ENCODE data around the gene TRPM3. TPM values are rescaled to one million over a fixed set of nuclear protein-coding genes. Genes with fewer than 3 reads are reported as not detected.

The TRPM3 gene
- total RNA-seq, 3 donors from 2014 or later (not counting 1 experiment from before 2014, with no cell fraction given): not detected

GRCh38 chr9:70865471-70865870 lies 255.9 kb downstream of the TRPM3 start:
- ATAC-seq (no peak), DNase-seq (no peak)
- Mint-ChIP-seq H3K4me3 (no peak overlapping the region), H3K27me3 (ENCODE audit: low read depth in 2 of 2) (peaks cover 2 to 35% of the 10 kb centered on the region in 2 donors), H3K36me3 (peaks cover 5% of the 10 kb centered on the region), H3K4me1 (peaks cover 14 to 17% of the 10 kb centered on the region in 2 donors), H3K27ac (no peak overlapping the region), H3K9me3 (no peaks in the 10 kb centered on the region)
- intact Hi-C loops (cut with micrococcal nuclease): no loop called here
- Histone ChIP-seq H3K27me3 (ENCODE audit: control insufficient read depth, insufficient read depth, low read length) (no peaks in the 10 kb centered on the region), H3K4me1 (ENCODE audit: control insufficient read depth, insufficient read depth, low read length) (no peaks in the 10 kb centered on the region), H3K9me3 (ENCODE audit: control insufficient read depth, insufficient read depth, low read length) (no peaks in the 10 kb centered on the region), H3K27ac (ENCODE audit: low read length) (no peak overlapping the region), H3K36me3 (ENCODE audit: control insufficient read depth, insufficient read depth, low read length) (no peaks in the 10 kb centered on the region), H3K4me3 (ENCODE audit: low read length) (no peak overlapping the region)
- 72% methylated on average over 2 of the region's 2 CpGs for WGBS (ENCODE audit: insufficient coverage)
- TF ChIP-seq, protein P1, sequence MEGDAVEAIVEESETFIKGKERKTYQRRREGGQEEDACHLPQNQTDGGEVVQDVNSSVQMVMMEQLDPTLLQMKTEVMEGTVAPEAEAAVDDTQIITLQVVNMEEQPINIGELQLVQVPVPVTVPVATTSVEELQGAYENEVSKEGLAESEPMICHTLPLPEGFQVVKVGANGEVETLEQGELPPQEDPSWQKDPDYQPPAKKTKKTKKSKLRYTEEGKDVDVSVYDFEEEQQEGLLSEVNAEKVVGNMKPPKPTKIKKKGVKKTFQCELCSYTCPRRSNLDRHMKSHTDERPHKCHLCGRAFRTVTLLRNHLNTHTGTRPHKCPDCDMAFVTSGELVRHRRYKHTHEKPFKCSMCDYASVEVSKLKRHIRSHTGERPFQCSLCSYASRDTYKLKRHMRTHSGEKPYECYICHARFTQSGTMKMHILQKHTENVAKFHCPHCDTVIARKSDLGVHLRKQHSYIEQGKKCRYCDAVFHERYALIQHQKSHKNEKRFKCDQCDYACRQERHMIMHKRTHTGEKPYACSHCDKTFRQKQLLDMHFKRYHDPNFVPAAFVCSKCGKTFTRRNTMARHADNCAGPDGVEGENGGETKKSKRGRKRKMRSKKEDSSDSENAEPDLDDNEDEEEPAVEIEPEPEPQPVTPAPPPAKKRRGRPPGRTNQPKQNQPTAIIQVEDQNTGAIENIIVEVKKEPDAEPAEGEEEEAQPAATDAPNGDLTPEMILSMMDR (IDR thresholded peaks at IDR 0.05): no peak

DNA sequence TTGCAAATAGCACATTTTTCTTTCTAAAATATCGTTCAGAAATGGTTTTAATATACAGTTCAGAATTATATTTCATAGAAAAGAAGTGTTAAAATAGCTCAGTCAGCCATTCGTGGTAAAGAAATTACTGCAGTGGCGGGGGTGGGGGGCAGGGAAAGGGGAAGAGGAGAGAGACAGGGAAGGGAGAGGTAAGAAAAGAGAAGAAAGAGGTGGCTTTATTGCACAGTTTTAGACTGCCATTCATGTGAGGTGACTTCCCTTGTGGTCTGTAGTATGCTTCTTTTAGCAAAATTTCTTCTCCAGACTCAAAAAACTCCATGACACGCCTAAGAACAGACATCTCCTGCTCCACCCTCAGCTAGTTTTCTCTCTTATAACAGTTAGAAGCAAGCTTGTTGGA lies 259.6 kb downstream of the TRPM3 start:
- intact Hi-C loops (cut with micrococcal nuclease): no loop called here

GRCh38 chr9:70861376-70861775 lies 260.0 kb downstream of the TRPM3 start:
- Histone ChIP-seq H3K9me3 (ENCODE audit: control insufficient read depth, insufficient read depth, low read length) (no peaks in the 10 kb centered on the region), H3K27me3 (ENCODE audit: control insufficient read depth, insufficient read depth, low read length) (no peaks in the 10 kb centered on the region), H3K36me3 (ENCODE audit: control insufficient read depth, insufficient read depth, low read length) (no peaks in the 10 kb centered on the region), H3K4me3 (ENCODE audit: low read length) (no peak overlapping the region), H3K4me1 (ENCODE audit: control insufficient read depth, insufficient read depth, low read length) (no peaks in the 10 kb centered on the region), H3K27ac (ENCODE audit: low read length) (no peak overlapping the region)
- Mint-ChIP-seq H3K4me3 (no peak overlapping the region), H3K9me3 (no peaks in the 10 kb centered on the region), H3K27me3 (ENCODE audit: low read depth in 2 of 2) (peaks cover 0 to under 1% of the 10 kb centered on the region in 2 donors), H3K36me3 (no peaks in the 10 kb centered on the region), H3K27ac (peak overlapping the region in 1 of 2 donors; percentile 59), H3K4me1 (peaks cover 29 to 46% of the 10 kb centered on the region in 2 donors)
- 11% methylated on average over 3 of the region's 3 CpGs for WGBS (ENCODE audit: insufficient coverage)
- DNase-seq (no peak), ATAC-seq (peak; percentile 64 to 86 (median 72))
- intact Hi-C loops (cut with micrococcal nuclease): no loop called here
- TF ChIP-seq, protein P1 (IDR thresholded peaks at IDR 0.05): no peak

More for the DNA sequence above, 259.6 kb downstream of the TRPM3 start:
- ATAC-seq (no peak), DNase-seq (no peak)
- Mint-ChIP-seq H3K36me3 (no peaks in the 10 kb centered on the region), H3K27me3 (ENCODE audit: low read depth in 2 of 2) (peaks cover under 1 to 2% of the 10 kb centered on the region in 2 donors), H3K4me3 (no peak overlapping the region), H3K9me3 (no peaks in the 10 kb centered on the region), H3K27ac (peak overlapping the region in 1 of 2 donors; percentile 59), H3K4me1 (peaks cover 27 to 42% of the 10 kb centered on the region in 2 donors)
- Histone ChIP-seq H3K27ac (ENCODE audit: low read length) (no peak overlapping the region), H3K36me3 (ENCODE audit: control insufficient read depth, insufficient read depth, low read length) (no peaks in the 10 kb centered on the region), H3K9me3 (ENCODE audit: control insufficient read depth, insufficient read depth, low read length) (no peaks in the 10 kb centered on the region), H3K27me3 (ENCODE audit: control insufficient read depth, insufficient read depth, low read length) (no peaks in the 10 kb centered on the region), H3K4me3 (ENCODE audit: low read length) (no peak overlapping the region), H3K4me1 (ENCODE audit: control insufficient read depth, insufficient read depth, low read length) (no peaks in the 10 kb centered on the region)
- WGBS (ENCODE audit: insufficient coverage): 11% methylated on average over 3 of the region's 4 CpGs
- TF ChIP-seq, protein P1 (IDR thresholded peaks at IDR 0.05): no peak

DNA sequence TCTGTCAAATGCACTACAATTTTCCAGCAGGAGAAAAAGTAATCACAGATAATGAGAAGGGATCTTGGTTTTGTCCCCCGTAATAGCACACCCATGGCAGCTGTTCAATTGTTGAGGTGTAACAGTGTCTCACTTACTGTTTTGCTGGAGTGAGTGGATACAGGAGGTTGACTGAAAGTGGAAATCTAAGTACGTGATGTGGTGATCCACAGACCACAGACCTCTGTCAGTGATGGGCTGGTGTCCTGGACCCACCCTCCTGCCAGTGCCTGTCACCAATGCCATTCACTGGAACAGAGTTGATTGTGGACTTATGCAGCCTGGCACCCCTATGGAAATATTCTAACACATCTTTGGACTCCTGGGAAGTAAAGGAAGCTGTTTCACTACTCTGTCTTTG lies 261.7 kb downstream of the TRPM3 start:
- Histone ChIP-seq H3K27ac (ENCODE audit: low read length) (no peak overlapping the region), H3K9me3 (ENCODE audit: control insufficient read depth, insufficient read depth, low read length) (no peaks in the 10 kb centered on the region), H3K36me3 (ENCODE audit: control insufficient read depth, insufficient read depth, low read length) (no peaks in the 10 kb centered on the region), H3K4me1 (ENCODE audit: control insufficient read depth, insufficient read depth, low read length) (no peaks in the 10 kb centered on the region), H3K27me3 (ENCODE audit: control insufficient read depth, insufficient read depth, low read length) (no peaks in the 10 kb centered on the region), H3K4me3 (ENCODE audit: low read length) (no peak overlapping the region)
- Mint-ChIP-seq H3K9me3 (no peaks in the 10 kb centered on the region), H3K4me1 (peaks cover 29 to 46% of the 10 kb centered on the region in 2 donors), H3K27ac (no peak overlapping the region), H3K4me3 (no peak overlapping the region), H3K36me3 (no peaks in the 10 kb centered on the region), H3K27me3 (ENCODE audit: low read depth in 2 of 2) (no peaks in the 10 kb centered on the region)
- intact Hi-C loops (cut with micrococcal nuclease): no loop called here
- TF ChIP-seq, protein P1 (IDR thresholded peaks at IDR 0.05): no peak
- 59% methylated on average over 2 of the region's 2 CpGs for WGBS (ENCODE audit: insufficient coverage)
- ATAC-seq (peak in 1 of 3 donors; percentile 41), DNase-seq (no peak)
